ENCODE data around the gene CELSR1.

GRCh38 chr22:46459347-46460065 lies 77.9 kb downstream of the CELSR1 start:
- no peak for TF ChIP-seq CTCF (IDR thresholded peaks at IDR 0.05)
- no peak for TF ChIP-seq POLR2A (IDR thresholded peaks at IDR 0.05)

Measured in adrenal gland (tissue), 5 donors.